ENCODE data around the gene CRACR2B. TPM values are rescaled to one million over a fixed set of nuclear protein-coding genes. Genes with fewer than 3 reads are reported as not detected.

CRACR2B gene
- total RNA-seq, 4 donors from 2014 or later = 3.3 to 4.5 (median 4.0) TPM

- Histone ChIP-seq H3K27ac (no peak overlapping the region), H3K9me3 (no peaks in the 10 kb centered on the region), H3K36me3 (no peaks in the 10 kb centered on the region), H3K4me1 (peaks cover 22 to 24% of the 10 kb centered on the region in 2 donors), H3K27me3 (peaks cover 10 to 16% (median 11%) of the 10 kb centered on the region in 3 donors), H3K4me3 (peak overlapping the region; percentile 16 to 47 (median 40))
- in situ Hi-C loops (cut with MboI; ENCODE audit: low sequenced_read_pairs in 4 of 4) = no loop called here
- TF ChIP-seq CTCF (IDR thresholded peaks at IDR 0.05 in 4 of 5, conservative IDR thresholded peaks at IDR 0.05 in 1 of 5) = no peak
- no peak for TF ChIP-seq POLR2A (IDR thresholded peaks at IDR 0.05)
- ATAC-seq (no peak), DNase-seq (no peak)
- intact Hi-C loops (cut with DNase I; ENCODE audit: low total_unique reads) = loop anchor here (5.0 kb wide), 1 partner anchor 78 kb away; the partner anchor contains the start of gene AP2A2
These were observed 21.5 kb downstream of the CRACR2B start for GRCh38 chr11:849104-849824.

- no peaks in the 10 kb centered on the region for H3K9me3 ChIP-seq
- no peak overlapping the region for H3K27ac ChIP-seq
- ATAC-seq (no peak), DNase-seq (no peak)
- intact Hi-C loops (cut with DNase I; ENCODE audit: low total_unique reads) (loop anchor here (5.0 kb wide), 1 partner anchor 77 kb away; the partner anchor contains the start of gene AP2A2), in situ Hi-C loops (cut with MboI; ENCODE audit: low sequenced_read_pairs in 4 of 4) (no loop called here)
- TF ChIP-seq POLR2A (IDR thresholded peaks at IDR 0.05) (no peak), CTCF (IDR thresholded peaks at IDR 0.05 in 4 of 5, conservative IDR thresholded peaks at IDR 0.05 in 1 of 5) (no peak)
- peak overlapping the region in 2 of 4 donors; percentile 13 for H3K4me3 ChIP-seq
- H3K4me1 ChIP-seq = peaks cover 17 to 21% of the 10 kb centered on the region in 2 donors
- H3K27me3 ChIP-seq = peaks cover 10 to 16% (median 11%) of the 10 kb centered on the region in 3 donors
- H3K36me3 ChIP-seq = no peaks in the 10 kb centered on the region
These were observed 22.4 kb downstream of the CRACR2B start for GRCh38 chr11:849951-850774.

GRCh38 chr11:850775-851763, 23.4 kb downstream of the CRACR2B start:
- no peak overlapping the region for H3K27ac ChIP-seq
- in situ Hi-C loops (cut with MboI; ENCODE audit: low sequenced_read_pairs in 4 of 4) = no loop called here
- no peak overlapping the region for H3K4me3 ChIP-seq
- intact Hi-C loops (cut with DNase I; ENCODE audit: low total_unique reads) = no loop called here
- ATAC-seq = no peak
- H3K9me3 ChIP-seq = no peaks in the 10 kb centered on the region
- peaks cover 10 to 16% (median 11%) of the 10 kb centered on the region in 3 donors for H3K27me3 ChIP-seq
- no peaks in the 10 kb centered on the region for H3K36me3 ChIP-seq
- no peak for DNase-seq
- TF ChIP-seq CTCF (IDR thresholded peaks at IDR 0.05 in 4 of 5, conservative IDR thresholded peaks at IDR 0.05 in 1 of 5) (no peak), POLR2A (IDR thresholded peaks at IDR 0.05) (no peak)
- H3K4me1 ChIP-seq = peaks cover 15 to 16% of the 10 kb centered on the region in 2 donors

GRCh38 chr11:852762-853161, 25.0 kb downstream of the CRACR2B start:
- Histone ChIP-seq H3K36me3 (no peaks in the 10 kb centered on the region), H3K27ac (no peak overlapping the region), H3K9me3 (no peaks in the 10 kb centered on the region), H3K4me3 (no peak overlapping the region), H3K4me1 (peaks cover 15 to 16% of the 10 kb centered on the region in 2 donors), H3K27me3 (peaks cover 10 to 15% (median 11%) of the 10 kb centered on the region in 3 donors)
- no peak for DNase-seq
- in situ Hi-C loops (cut with MboI; ENCODE audit: low sequenced_read_pairs in 4 of 4) (no loop called here), intact Hi-C loops (cut with DNase I; ENCODE audit: low total_unique reads) (no loop called here)
- ATAC-seq = no peak
- TF ChIP-seq CTCF (IDR thresholded peaks at IDR 0.05 in 4 of 5, conservative IDR thresholded peaks at IDR 0.05 in 1 of 5) (no peak), POLR2A (IDR thresholded peaks at IDR 0.05) (no peak)
